Kidney (tissue), 14 donors: ENCODE data around the gene MYADML2. TPM values are rescaled to one million over a fixed set of nuclear protein-coding genes. Genes with fewer than 3 reads are reported as not detected.

Experiments used
- DNase-seq, 5 donors: peaks; one replicate each; pipeline ENCODE4 v3.0.0-alpha.2; 2013 to 2020
- FAIRE-seq: peaks from 2 replicates; lab custom pipeline; 2012; peaks lifted over from hg19 to GRCh38; lab: Jason Lieb, UNC
- H3K27ac ChIP-seq, 2 donors: one replicate each; pipeline ENCODE4 v1.7.0; 2013; ENCODE audit warnings: low read depth in 2 of 2, low read length in 2 of 2, inconsistent platforms in 1 of 2
- H3K27me3 ChIP-seq: one replicate; pipeline ENCODE4 v1.7.1; 2013; ENCODE audit warnings: low read length, inconsistent platforms; ENCODE audit not compliant: control insufficient read depth, insufficient read depth
- H3K36me3 ChIP-seq, 3 donors: one replicate each; pipeline versions ENCODE4 v1.7.0 to v1.7.1; 2013; ENCODE audit warnings: low read length in 3 of 3, control low read depth in 1 of 3, inconsistent platforms in 1 of 3; ENCODE audit not compliant: insufficient read depth in 3 of 3, control insufficient read depth in 2 of 3
- H3K4me1 ChIP-seq, 3 donors: one replicate each; pipeline versions ENCODE4 v1.7.0 to v1.7.1; 2013; ENCODE audit warnings: low read length in 3 of 3, inconsistent platforms in 1 of 3, low read depth in 1 of 3; ENCODE audit not compliant: control insufficient read depth in 2 of 3, insufficient read depth in 2 of 3
- H3K4me3 ChIP-seq, 3 donors: one replicate each; pipeline versions ENCODE4 v1.7.0 to v1.8.1; 2013; ENCODE audit warnings: low read length in 3 of 3, control low read depth in 1 of 3, inconsistent platforms in 1 of 3
- H3K9ac ChIP-seq, 3 donors: one replicate each; pipeline versions ENCODE4 v1.7.0 to v1.7.1; 2013; ENCODE audit warnings: low read length in 3 of 3, control low read depth in 1 of 3, inconsistent platforms in 1 of 3
- H3K9me3 ChIP-seq, 3 donors: one replicate each; pipeline versions ENCODE4 v1.7.0 to v1.7.1; 2013; ENCODE audit warnings: low read length in 3 of 3, control low read depth in 1 of 3, inconsistent platforms in 1 of 3; ENCODE audit not compliant: control insufficient read depth in 2 of 3, insufficient read depth in 1 of 3
- intact Hi-C: fragments of 100-400 bp; cut with DNase I; formaldehyde crosslinking; loops from one replicate; pipeline ENCODE4 v1.11.1; 2022
- polyA plus RNA-seq: library from polyadenylated mRNA; stranded (reverse); fragments of 350-450 nt; fragmentation: Illumina TruSeq; extraction: RNeasy Lipid Tissue Mini Kit (QIAGEN cat#74804); gene quantifications from one replicate; pipeline ENCODE4 v1.2.3, GENCODE V29; 2014; ENCODE audit warnings: low read depth, low replicate concordance; ENCODE audit not compliant: insufficient read depth
- total RNA-seq: library from RNA; stranded (reverse); fragmentation: NEBNext Ultra II Directional; extraction: Animal tissue kit (Norgen Biotek cat#: 25700); gene quantifications from one replicate; pipeline ENCODE4 v1.2.1, GENCODE V29; 2021
- TF ChIP-seq, protein P1 (sequence below): IDR thresholded peaks from 3 replicates; pipeline ENCODE4 v1.5.1; 2012; ENCODE audit warnings: mild to moderate bottlenecking, moderate library complexity, borderline replicate concordance; ENCODE audit not compliant: insufficient read depth; ENCODE audit errors: extremely low read depth
- donor health status: control.
- donor health status: control.
- donor health status: control.
- donor health status: control.
- donor health status: control.
- donor health status: DM: yes; HTN: yes; CAD: no.
- donor health status: Normal renal cell carcinoma (clear cell type).

The MYADML2 gene
- total and polyA plus RNA-seq, 2 donors from 2014 or later = not detected

DNA sequence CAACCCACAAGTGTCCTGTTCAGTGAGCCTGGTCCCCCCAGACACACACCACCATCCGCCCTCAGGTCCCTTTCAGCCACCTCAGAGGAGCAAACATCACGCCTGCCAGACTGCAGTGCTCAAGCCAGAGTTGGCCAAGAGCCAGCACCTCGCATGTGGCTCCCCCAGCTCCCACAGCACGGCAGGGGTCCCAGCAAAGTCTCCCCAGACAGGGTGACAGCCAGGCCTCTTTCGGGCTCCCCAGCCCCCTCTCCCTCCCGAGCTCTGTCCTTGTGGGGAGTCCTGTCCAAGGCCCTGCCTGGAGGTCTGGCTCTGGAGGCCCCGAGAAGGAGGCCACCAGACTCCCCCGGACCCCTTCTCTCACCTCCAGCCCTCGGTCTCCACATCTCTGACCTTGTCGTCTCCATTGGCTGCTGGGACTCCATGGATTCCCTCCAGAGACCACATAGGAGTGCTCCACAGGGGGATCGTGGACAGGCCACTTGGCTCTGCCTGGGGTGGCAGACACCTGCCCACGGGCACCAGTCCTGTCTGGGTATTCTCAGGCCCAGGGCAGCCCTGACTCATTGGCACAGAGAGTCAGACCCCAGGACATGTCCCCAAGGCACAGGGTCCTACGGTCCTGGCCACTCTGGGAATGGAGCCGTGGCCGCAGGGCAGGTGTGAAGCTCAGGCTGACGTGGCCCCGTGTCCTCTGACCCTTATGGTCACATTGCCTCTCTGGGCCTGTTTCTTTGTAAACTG lies 1.8 kb upstream of the MYADML2 start:
- Histone ChIP-seq H3K27me3 (no peaks in the 10 kb centered on the region), H3K9ac (no peak overlapping the region), H3K4me3 (no peak overlapping the region), H3K36me3 (no peaks in the 10 kb centered on the region), H3K4me1 (no peaks in the 10 kb centered on the region), H3K27ac (no peak overlapping the region), H3K9me3 (no peaks in the 10 kb centered on the region)
- FAIRE-seq (no peak), DNase-seq (no peak)
- intact Hi-C loops = no loop called here
- TF ChIP-seq, protein P1, sequence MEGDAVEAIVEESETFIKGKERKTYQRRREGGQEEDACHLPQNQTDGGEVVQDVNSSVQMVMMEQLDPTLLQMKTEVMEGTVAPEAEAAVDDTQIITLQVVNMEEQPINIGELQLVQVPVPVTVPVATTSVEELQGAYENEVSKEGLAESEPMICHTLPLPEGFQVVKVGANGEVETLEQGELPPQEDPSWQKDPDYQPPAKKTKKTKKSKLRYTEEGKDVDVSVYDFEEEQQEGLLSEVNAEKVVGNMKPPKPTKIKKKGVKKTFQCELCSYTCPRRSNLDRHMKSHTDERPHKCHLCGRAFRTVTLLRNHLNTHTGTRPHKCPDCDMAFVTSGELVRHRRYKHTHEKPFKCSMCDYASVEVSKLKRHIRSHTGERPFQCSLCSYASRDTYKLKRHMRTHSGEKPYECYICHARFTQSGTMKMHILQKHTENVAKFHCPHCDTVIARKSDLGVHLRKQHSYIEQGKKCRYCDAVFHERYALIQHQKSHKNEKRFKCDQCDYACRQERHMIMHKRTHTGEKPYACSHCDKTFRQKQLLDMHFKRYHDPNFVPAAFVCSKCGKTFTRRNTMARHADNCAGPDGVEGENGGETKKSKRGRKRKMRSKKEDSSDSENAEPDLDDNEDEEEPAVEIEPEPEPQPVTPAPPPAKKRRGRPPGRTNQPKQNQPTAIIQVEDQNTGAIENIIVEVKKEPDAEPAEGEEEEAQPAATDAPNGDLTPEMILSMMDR = no peak

DNA sequence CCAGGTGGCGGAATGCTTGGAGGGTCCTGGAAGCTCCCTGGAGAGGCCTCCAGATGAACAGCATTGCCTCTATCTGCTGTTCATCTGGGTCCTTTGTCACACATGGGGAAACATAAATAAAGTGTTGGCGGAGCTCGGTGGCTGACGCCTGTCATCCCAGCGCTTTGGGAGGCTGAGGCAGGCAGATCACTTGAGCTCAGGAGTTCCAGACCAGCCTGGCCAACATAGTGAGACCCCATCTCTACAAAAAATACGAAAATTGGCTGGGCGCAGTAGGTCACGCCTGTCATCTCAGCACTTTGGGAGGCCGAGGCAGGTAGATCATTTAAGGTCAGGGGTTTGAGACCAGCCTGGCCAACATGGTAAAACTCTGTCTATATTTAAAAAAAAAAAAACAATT lies 2.2 kb downstream of the MYADML2 start:
- TF ChIP-seq, protein P1 = no peak
- intact Hi-C loops = no loop called here
- H3K36me3 ChIP-seq = no peaks in the 10 kb centered on the region
- DNase-seq = no peak
- H3K27ac ChIP-seq = no peak overlapping the region
- FAIRE-seq = no peak
- H3K4me1 ChIP-seq = no peaks in the 10 kb centered on the region
- H3K27me3 ChIP-seq = no peaks in the 10 kb centered on the region
- H3K9ac ChIP-seq = no peak overlapping the region
- H3K9me3 ChIP-seq = no peaks in the 10 kb centered on the region
- no peak overlapping the region for H3K4me3 ChIP-seq

DNA sequence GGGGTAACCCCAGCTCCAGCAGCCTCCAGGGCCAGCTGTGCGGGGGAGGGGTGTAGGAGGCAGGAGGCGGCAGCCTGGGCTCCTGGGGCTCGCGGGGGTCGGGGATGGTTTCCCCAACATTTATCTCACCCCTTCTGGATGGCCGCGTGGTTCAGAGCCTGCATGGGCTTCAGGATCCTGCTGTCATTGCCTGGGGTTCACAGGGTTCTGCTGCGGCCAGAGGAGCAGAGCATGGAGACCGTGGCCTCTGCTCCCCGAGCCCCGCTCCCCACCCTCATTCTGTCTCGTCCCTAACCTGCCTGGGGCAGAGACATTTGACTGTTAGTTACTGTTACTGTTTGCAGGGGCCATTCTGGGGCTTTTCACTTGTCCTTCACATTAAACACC lies 4.9 kb downstream of the MYADML2 start:
- no peaks in the 10 kb centered on the region for H3K4me1 ChIP-seq
- no peaks in the 10 kb centered on the region for H3K9me3 ChIP-seq
- intact Hi-C loops = no loop called here
- no peak overlapping the region for H3K9ac ChIP-seq
- no peak for FAIRE-seq
- peak in 1 of 5 donors; percentile 38 for DNase-seq
- TF ChIP-seq, protein P1 = no peak
- no peaks in the 10 kb centered on the region for H3K36me3 ChIP-seq
- H3K4me3 ChIP-seq = no peak overlapping the region
- no peaks in the 10 kb centered on the region for H3K27me3 ChIP-seq
- no peak overlapping the region for H3K27ac ChIP-seq
